ENCODE measurements around the gene FCMR.

Gene FCMR

DNA sequence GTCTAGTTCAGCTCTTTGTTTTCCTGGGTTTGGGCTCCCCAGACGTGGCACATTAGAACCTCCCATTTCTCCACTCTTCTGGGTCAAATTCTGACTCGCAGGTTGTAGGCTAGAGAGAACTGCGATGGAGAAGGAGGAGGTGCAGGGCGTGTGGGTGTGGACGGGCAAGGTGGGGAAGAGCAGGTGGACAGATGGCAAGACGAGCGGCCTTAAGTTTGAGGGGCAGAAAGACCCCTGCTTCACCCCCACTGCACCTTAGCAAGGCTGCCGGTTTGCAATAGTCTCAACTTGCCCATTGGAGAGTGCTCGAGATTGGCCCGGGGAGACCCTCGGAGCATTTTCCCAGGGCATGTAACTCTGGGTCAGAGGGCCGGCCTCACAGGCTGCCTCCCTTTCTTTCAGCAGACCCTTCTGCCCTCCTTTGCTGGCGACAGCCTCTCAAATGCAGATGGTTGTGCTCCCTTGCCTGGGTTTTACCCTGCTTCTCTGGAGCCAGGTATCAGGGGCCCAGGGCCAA, 22.8 kb downstream of the FCMR start:
- no peak for DNase-seq

DNA sequence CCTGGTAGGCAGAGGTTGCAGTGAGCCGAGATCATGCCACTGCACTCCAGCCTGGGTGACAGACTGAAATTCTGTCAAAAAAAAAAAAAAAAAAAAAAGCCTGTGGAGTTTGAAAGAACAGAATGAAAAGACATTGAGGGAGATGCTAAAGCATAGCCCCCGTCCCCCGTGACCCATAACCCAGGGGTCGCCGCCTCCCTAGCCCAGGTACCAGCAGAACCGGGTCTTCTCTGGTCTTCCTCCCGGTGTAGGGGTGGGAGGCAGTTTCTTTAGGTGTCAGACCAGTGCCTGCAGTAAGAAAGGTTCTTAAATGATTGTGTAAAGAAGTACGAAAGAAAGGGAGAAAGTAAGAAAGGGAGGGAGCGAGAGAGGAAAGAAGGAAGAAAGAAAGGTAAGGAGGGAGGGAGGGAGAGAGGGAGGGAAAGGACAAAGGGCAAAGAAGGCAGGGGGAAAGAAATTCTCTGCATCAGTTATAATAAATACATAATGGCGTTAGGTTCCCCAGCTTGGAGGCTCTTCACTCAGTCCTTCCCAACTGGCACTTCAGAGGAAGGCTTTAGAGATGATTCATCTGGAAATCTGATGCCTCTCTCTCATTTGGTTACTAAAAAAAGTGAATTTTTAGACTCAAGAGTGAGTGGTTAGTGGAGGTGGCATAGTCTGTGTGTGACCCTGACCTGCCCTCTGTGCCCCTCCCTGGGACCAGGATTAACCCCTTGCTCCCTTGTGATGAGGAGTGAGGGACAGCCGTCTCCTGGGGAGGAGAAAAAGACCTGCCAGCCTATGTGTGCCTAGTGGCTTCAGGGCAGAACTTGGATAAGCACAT, 23.4 kb downstream of the FCMR start:
- DNase-seq: no peak

DNA sequence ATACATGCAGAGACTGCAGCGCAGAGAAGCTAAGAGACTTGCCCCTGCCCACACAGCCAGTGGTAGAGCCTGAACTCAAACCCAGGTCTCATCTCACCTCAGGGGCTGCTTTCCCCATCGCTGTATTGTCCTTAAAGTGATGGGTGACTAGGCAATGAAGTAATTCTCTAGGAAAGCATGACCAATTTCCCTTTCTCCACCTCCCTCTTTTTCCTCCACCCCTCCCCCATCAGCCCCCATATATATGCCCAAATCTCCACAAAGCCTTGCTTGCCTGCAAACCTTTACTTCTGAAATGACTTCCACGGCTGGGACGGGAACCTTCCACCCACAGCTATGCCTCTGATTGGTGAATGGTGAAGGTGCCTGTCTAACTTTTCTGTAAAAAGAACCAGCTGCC, 24.6 kb downstream of the FCMR start, which contains the start of gene IL24:
TSS of gene IL24 (plus strand) at position 269 of the 400 bp plus-strand sequence. CDS start 390 bp downstream, outside the sequence.
- no peak for DNase-seq

DNA sequence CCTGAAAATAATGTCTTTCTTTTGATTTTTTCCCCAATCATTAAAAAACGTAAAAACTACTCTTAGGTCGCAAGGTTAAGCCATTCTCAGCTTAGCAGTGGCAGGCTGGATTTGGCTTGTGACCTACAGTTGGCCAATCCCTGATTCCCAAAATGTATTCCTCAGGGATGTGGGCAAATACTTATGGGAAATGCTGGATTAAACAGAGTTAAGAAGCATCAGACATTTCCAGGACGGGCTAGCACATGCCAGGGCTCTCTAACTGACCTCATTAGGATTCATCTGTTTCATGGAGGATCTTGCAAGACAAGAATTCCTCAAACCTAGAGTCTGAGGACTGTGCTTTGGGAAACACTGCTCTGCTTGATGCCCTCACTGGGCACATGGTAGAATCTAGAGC, 25.5 kb downstream of the FCMR start:
- no peak for DNase-seq

DNA sequence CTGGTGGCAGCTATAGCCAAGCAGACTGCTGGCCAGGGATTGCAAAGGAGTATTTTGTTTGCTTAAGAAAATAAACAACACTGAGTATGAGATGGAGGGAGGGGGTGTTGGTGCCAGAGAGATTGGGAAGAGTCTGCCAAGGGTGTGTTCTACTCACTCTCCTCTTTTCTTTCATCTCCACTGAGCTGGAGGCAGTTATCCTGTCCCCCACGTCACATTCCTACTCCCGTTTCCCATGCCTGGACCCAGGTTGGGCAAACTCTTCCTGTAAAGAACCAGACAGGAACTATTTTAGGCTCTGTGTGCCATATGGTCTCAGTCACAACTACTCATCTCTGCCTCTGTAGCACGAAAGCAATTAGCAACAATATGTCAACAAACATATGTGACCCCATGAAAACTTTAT, 25.9 kb downstream of the FCMR start:
- DNase-seq: peak; percentile 16

DNA sequence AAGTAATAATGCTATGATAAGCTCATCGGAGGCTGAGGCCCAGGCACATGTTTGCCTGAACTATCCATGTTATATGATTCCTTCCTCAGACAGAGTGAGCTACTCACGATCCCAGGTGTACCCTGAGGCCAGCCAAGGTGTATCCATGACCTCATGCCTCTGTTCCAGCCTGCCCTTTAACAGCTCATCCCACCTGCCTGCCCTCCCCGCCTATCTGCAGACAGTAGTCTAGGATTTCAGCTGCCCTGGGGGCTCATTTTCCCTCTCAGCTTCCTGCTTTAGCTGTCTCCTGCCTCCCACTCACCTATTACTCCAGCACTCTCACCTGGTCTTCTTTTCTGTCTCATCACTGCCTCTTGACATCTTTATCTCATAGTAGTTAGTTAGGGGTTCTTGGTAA, 26.4 kb downstream of the FCMR start:
- peak; percentile 22 for DNase-seq

DNA sequence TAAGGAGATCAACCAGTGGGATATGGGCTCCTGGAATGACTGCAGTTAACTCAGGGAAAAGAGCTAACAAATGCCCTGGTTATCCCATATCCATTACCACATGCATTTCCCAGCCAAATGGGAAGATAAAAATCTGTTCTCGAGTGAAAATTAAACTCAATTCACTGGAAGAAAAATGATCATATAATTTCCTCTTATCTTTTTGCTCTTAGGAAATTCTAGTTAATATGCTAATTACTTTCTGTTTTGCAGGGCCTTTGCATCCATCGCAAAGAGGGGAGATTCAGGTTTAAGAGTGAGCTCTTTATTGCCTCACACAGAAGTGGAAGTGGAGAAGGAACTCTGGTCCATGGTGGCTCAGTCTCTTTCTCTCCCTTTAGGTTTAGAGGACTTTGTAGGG, 28.4 kb downstream of the FCMR start:
- DNase-seq: no peak

DNA sequence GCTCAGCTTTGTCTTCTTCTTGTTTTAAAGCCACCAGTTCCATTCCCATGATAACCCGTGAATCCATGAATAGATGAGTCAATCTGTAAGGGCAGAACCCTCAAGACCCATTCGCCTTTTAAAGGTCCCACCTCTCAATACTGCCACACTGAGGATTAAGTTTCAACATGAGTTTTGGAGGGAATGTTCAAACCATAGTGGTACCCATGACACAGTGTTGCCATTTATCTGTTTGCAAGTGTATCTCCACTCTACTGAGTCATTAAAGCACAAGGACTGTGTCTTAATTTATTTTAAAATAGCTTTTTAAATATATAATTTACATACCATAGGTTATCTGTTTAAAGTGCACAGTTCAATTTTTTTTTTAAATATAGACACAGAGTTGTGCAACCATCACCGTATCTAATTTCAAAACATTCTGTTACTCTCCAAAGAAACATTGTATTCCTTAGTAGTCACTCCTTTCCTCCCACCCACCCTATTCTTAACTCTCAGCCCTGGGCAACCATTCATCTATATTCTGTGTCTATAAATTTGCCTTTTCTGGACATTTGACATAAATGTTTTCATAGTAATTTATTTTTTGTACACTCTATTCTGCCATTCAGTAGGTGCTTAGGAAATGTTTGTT, 29.3 kb downstream of the FCMR start:
- DNase-seq: no peak

DNA sequence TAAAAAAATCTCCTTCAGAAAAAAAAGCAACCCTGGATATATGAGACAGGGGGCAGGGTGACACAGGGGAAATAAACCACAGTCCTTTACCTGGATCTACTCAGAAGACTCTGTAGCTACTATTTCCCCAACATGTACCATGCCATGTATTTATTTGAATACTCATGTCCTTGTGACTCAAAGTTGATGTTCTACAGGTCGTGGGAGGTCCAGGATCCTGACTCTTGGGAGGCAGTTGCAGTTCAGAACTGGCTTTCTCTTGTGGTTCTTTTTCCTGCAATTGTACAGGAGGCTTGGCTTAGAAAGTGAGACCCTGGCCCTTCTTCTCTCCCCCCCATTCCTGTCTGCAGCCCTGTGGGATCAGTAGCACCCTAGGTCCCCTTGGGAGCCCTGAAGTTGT, 30.3 kb downstream of the FCMR start:
- DNase-seq: no peak

DNA sequence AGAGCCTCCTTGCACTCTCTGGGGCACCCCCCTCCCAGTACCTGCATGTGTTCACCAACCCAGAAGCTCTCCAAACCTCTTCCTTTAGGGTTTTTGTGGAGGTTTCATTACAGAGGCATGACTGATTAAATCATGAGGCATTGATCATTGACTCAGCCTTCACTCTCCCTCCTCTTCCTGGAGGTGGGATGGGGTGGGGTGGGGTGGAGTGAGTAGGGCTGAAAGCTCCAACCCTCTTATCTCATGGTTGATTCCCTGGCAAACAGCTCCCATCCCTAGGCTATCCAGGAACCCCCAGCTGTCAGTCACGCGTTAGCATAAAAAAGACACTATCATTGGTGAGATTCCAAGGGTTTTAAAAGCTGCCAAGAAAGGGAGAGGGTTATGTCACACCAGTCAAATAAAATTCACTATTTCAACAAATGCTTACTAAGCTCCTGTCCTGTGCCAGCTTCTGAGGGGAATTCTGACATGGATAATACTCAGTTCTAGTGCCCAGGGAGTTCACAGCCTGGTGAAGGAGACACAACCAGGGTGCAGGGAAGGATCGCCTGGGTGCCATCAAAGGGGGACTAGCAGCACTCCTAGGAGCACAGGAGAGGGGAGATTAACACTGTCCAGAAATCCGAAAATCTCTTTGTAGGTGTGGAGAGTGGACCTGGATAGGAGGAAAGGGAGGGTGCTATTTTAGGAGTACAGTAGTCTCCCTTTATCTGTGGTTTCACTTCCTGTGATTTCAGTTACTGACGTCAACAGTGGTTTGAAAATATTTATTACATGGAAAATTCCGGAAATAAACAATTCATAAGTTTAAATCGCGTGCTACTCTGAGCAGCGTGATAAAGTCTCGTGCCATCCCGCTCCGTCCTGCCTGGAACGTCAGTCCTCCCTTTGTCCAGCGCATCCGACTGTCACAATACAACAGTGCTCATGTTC, 31.3 kb downstream of the FCMR start:
- DNase-seq: no peak

DNA sequence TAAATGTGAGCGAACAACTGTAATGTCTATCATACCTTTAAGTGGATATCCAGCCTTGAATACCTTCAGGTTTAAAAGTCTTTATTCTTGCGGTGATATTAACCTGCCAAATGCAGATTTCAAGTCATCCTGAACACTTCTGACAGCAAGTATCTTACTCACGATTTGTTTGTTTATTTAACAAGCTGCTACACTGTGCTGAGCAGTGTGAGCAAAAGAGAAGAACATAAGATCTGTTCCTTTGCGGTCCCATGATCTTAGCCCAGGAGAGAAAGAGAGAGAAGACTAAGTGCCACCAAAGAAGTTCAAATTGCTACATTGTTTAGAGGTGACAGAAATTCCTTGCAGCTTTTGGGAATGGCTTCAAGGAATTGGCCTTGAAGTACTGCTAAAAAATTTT, 34.0 kb downstream of the FCMR start:
- no peak for DNase-seq

DNA sequence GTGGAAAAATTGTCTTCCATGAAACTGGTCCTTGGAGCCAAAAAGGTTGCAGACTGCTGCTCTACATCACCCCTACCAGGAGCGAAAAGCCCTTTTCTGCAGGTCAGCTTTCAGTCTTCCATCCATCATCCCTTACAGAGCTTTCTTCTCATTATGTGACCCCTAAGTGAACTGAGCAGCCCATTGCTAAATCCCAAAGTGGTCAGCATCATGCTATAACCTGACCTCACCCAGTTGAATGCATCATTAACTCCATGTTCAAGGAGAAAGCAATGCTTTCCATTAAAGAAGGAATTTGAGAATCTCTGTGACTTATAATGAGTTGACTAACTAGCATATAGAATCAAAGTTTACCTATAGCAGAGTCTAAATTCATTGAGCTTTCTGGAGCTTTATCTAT, 34.9 kb downstream of the FCMR start:
- DNase-seq: no peak

DNA sequence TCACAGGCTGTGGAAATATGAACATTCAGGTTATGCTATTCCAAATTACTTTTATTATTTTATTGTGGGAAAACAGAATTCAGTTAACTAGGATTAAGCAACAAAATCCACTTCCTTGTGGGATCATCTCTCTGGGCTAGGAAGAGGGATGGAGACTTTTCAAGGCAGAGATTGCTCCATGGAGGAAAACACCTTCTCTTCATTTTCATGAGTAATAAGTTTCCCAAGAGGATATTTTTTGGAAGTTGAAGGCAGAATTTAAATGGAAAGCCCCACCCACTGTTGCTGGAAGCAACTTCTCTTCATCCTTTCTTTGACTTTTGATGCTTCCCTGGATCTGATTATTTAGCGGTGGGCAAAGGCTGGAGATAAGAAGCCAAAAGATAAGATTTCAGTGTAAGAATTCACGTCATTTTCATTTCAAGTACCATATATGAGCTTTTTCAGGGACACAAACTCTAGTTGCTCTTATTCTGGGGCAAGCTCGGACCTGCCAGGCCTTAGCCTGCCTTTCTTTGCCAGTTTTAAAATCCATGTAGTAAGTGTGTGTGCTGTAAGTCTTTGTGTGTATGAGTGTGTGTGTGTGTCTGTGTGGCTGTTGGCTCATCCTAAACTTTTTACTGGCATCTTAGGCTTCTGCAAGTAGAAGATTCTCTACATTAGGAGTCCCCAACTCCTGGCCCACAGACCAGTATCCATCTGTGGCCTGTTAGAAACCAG, 36.2 kb downstream of the FCMR start:
- DNase-seq: no peak

DNA sequence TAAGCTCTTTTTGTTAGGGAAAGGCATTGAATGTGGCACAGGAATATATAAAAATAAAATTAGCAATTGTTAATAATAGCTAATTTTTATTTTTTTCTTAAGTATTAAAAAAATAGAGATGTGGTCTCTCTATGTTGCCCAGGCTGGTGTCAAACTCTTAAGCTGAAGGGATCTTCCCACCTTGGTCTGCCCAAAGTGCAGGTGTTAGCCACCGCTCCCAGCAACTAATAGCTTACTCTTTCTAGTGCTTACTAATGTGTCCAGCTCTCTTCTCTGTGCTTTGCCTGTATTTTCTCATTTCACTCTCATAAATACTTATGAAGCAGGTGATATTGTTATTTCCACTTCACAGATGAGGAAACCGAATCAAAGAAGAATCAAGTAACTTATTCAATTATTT, 37.9 kb downstream of the FCMR start:
- DNase-seq: no peak

DNA sequence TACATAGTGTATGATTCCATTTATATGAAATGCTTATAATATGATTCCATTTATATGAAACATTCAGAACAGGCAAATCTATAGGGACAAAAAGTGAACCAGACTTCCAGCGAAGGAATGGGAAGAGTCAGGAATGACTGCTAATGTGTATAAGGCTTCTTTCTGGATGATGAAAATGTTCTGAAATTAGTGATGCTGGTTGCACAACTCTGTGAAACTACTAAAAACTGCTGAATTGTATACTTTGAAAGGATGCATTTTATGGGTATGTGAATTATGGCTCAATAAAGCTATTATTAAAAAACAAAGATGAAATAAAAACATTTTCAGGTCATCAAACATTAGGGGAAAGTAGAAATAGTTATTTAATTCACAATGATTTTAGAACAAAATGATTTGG, 38.6 kb downstream of the FCMR start:
- no peak for DNase-seq

DNA sequence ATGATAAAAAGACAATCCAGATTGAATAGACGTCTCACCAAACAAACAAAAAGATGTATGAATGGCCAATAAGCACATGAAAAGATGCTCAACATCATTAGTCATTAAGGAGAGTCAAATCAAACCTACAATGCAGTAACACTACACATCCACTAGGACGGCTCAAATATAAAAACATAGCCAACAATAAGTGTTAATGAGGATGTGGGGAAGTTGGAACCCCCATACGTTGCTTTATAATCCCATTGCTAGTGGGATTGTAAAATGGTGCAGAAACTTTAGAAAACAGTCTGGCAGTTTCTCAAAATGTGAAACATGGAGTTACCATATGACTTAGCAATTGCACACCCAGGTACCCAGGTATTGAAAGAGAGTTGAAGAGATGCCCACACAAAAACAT, 39.2 kb downstream of the FCMR start:
- no peak for DNase-seq

DNA sequence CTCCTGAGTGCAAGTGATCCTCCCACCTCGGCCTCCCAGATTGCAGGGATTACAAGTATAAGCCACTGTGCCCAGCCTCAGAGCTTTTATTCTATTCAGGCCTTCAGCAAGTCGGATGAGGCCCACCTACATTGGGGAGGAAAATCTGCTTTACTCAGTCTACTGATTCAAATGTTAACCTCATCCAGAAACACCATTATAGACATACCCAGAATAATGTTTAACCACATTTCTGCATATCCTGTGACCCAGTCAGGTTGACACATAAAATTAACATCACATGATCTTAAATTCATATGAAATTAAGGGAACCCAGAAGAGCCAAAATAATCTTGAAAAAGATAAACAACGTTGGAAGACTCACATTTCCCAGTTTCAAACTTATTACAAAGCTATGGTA, 41.4 kb downstream of the FCMR start:
- DNase-seq: no peak

DNA sequence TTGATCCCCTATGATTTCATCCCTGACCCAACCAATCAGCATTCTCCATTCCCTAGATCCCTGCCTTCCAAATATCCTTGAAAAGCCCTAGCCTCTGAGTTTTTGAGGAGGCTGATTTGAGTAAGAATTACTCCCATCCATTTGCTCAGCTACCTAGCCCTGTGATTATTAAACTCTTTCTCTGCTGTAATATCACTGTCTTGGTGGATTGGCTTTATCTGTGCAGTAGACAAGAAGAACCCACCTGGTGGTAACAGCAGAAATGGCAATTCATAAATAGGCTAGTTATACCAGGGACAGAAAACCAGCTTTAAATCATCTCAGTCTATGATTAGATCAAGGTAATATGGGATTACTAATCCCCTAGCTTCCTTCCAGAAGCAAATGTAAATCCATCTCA, 43.3 kb downstream of the FCMR start:
- DNase-seq: no peak

DNA sequence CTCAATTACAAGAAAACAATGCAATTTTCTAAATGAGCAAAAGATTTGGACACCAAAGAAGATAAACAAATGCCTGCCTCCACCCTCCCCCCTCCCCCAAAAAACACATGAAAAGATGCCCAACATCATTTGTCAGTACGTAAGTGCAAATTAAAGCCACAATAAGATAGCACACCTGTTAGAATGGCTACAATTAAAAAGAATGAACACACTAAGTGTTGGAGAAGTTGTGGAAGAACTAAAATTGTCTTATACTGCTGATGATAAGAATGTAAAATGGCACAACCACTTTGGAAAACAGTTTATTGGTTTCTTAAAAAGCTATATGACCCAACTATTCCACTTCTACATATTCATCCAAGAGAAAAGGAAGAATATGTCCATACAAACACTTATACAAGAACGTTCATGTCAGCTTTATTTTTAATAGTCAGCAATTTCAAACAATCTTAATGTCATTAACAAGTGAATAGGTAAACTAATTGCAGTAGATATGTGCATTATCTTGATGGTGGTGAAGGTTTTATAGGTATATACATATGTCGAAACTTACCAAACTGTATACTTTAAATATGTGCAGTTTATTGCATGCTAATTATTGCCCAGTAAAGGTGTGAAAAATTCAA, 45.9 kb downstream of the FCMR start:
- DNase-seq: no peak

DNA sequence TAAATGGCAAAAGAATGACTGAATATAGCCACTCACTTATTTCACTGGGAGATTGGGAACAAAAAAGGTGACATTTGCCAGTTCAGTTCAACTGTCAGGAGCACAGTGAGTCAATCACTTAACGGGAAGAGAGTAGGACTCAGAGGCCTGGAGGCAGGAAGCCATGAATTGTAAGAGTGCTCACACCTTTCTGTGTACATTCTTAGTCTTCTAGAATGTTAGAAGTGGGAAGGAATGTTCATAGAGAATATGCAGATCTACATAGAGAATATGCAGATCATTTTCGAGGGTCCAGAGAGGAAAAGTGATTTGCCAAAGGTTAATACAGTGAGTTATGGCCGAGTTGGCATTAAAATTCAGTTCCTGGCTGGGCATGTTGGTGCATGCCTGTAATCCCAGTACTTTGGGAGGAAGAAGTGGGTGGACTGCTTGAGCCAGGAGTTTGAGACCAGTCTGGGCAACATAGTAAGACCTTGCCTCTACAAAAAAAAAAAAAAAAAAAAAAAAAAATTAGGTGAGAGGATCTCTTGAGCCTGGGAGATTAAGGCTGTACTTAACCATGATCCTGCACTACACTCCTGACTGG, 48.0 kb downstream of the FCMR start:
- DNase-seq: no peak

DNA sequence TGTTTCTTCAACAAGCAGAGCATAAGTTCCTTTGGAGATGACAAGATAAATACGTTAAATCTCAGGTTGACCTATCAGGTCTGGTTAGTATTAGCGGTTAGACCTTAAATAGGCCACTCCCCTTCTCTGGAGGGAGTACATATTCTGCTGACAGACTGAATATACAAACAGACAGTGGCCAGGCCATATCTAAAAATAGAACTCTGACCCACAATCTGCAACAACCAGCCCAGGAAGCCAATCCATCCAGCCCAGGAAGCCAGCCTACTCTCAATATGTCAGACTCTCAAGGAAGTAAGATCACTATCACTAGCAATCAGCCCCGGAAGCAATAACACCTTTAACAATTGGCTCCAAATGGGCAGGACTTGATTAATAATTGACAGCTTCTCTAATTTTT, 49.6 kb downstream of the FCMR start:
- no peak for DNase-seq

DNA sequence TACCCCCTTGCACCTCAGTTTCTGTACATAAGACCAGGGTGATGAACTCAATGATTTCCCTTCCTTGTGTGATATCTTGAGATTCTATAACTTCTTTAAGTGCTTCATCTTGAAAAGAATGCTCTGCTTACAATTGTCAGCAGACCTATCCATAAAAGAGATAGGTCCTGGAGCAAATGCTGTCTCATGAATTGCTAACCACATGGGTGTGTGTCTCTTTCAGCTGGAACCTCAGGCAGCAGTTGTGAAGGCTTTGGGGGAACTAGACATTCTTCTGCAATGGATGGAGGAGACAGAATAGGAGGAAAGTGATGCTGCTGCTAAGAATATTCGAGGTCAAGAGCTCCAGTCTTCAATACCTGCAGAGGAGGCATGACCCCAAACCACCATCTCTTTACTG, 53.5 kb downstream of the FCMR start:
- DNase-seq: no peak
